Stimulated activated naive CD8-positive, alpha-beta T cell treated with anti-CD3 and anti-CD28 coated beads, Interleukin-15, Interleukin-2, amounts not matched to agents 100 ng/mL and 50 ng/mL, for 24 hours (primary cell): ENCODE results near the gene ATXN7L1.

Experiments
- H3K27ac Mint-ChIP-seq: one replicate; pipeline ENCODE4 v1.8.0; 2021; ENCODE audit warnings: mild to moderate bottlenecking, mixed read lengths
- H3K27me3 Mint-ChIP-seq: one replicate; pipeline ENCODE4 v1.8.0; 2021; ENCODE audit warnings: mixed read lengths
- H3K36me3 Mint-ChIP-seq: one replicate; pipeline ENCODE4 v1.8.0; 2021; ENCODE audit warnings: low read depth, mixed read lengths
- H3K4me1 Mint-ChIP-seq: one replicate; pipeline ENCODE4 v1.8.0; 2021; ENCODE audit warnings: low read depth, mixed read lengths
- H3K4me3 Mint-ChIP-seq: one replicate; pipeline ENCODE4 v1.8.0; 2021; ENCODE audit warnings: mild to moderate bottlenecking, mixed read lengths
- H3K9me3 Mint-ChIP-seq: one replicate; pipeline ENCODE4 v1.8.0; 2021; ENCODE audit warnings: mixed read lengths

The ATXN7L1 gene

GRCh38 chr7:105759670-105760550 lies 116.5 kb downstream of the ATXN7L1 start:
- Mint-ChIP-seq H3K36me3 (no peaks in the 10 kb centered on the region), H3K27me3 (no peaks in the 10 kb centered on the region), H3K27ac (no peak overlapping the region), H3K4me3 (no peak overlapping the region), H3K9me3 (no peaks in the 10 kb centered on the region), H3K4me1 (peaks cover 25% of the 10 kb centered on the region)

DNA sequence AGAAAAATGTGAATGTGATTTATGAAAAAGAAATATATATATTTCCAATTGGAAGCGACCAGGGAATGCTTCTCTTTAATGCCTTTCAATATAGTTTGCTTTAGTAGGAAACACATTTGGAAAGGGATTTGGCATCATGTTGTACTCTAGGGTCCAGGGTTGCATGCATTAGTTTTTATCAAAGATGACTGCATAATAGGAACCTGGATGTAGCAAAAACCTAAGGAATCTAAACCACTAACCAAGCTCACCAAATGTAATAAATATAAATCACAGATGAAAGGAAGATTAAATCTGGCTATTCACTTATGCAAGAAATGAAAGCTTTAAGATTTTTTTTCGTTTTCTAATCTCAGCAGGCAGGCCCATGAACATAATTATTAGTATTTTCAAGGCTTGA lies 120.0 kb downstream of the ATXN7L1 start:
- H3K36me3 Mint-ChIP-seq = no peaks in the 10 kb centered on the region
- peaks cover 23% of the 10 kb centered on the region for H3K4me1 Mint-ChIP-seq
- no peak overlapping the region for H3K4me3 Mint-ChIP-seq
- H3K9me3 Mint-ChIP-seq = no peaks in the 10 kb centered on the region
- H3K27ac Mint-ChIP-seq = no peak overlapping the region
- H3K27me3 Mint-ChIP-seq = no peaks in the 10 kb centered on the region

- no peaks in the 10 kb centered on the region for H3K27me3 Mint-ChIP-seq
Measured at GRCh38 chr7:105752671-105753275, 123.6 kb downstream of the ATXN7L1 start.

GRCh38 chr7:105751054-105751453 lies 125.3 kb downstream of the ATXN7L1 start:
- Mint-ChIP-seq H3K4me1 (no peaks in the 10 kb centered on the region), H3K36me3 (peaks cover 4% of the 10 kb centered on the region), H3K4me3 (no peak overlapping the region), H3K27ac (no peak overlapping the region), H3K27me3 (no peaks in the 10 kb centered on the region), H3K9me3 (no peaks in the 10 kb centered on the region)

More at GRCh38 chr7:105752671-105753275, 123.6 kb downstream of the ATXN7L1 start:
- Mint-ChIP-seq H3K9me3 (no peaks in the 10 kb centered on the region), H3K4me3 (no peak overlapping the region), H3K27ac (no peak overlapping the region), H3K4me1 (no peaks in the 10 kb centered on the region), H3K36me3 (peaks cover 4% of the 10 kb centered on the region)

- H3K4me1 Mint-ChIP-seq = peaks cover 2% of the 10 kb centered on the region
- H3K9me3 Mint-ChIP-seq = no peaks in the 10 kb centered on the region
- H3K36me3 Mint-ChIP-seq = peaks cover 4% of the 10 kb centered on the region
- no peaks in the 10 kb centered on the region for H3K27me3 Mint-ChIP-seq
- no peak overlapping the region for H3K27ac Mint-ChIP-seq
- H3K4me3 Mint-ChIP-seq = no peak overlapping the region
Measured at GRCh38 chr7:105748701-105749100, 127.7 kb downstream of the ATXN7L1 start.

DNA sequence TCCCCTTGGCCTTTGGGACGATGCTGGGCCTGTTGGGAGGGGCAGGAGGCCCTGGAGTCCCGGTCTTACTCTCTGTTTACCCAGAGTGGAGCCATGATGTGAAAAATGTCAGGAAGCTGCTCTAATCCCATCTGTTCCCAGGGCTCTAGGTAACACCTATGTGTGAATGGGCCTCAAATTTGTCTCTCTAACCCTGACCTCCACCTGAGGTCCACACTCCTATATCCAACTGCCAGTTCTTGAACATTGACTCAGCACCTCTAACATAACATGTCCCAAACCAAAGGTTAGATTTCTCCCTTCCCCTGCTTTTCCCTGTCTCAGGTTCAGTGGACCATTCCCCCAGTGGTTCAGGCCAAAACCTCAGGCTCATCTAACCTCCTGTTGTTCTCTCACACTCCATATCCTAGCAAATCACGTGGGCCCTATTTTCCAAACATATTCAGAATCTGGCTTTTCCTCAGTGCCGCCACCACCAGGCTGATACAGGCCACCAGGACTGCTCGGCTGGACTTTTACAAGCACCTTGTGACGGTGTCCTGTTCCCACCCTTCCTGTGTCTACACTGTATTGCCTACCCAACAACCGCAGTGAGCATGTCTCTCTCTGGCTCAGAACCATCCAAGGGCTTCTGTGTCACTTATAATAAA lies 130.6 kb downstream of the ATXN7L1 start:
- Mint-ChIP-seq H3K9me3 (no peaks in the 10 kb centered on the region), H3K4me1 (peaks cover 11% of the 10 kb centered on the region), H3K27ac (no peak overlapping the region), H3K4me3 (no peak overlapping the region), H3K27me3 (no peaks in the 10 kb centered on the region), H3K36me3 (peaks cover 2% of the 10 kb centered on the region)

- Mint-ChIP-seq H3K27ac (no peak overlapping the region), H3K27me3 (no peaks in the 10 kb centered on the region)
Measured at GRCh38 chr7:105744258-105744657, 132.1 kb downstream of the ATXN7L1 start.

GRCh38 chr7:105743351-105744090 lies 132.9 kb downstream of the ATXN7L1 start:
- H3K27me3 Mint-ChIP-seq = no peaks in the 10 kb centered on the region
- H3K4me3 Mint-ChIP-seq = no peak overlapping the region
- peaks cover 11% of the 10 kb centered on the region for H3K4me1 Mint-ChIP-seq
- H3K9me3 Mint-ChIP-seq = no peaks in the 10 kb centered on the region
- no peaks in the 10 kb centered on the region for H3K36me3 Mint-ChIP-seq
- no peak overlapping the region for H3K27ac Mint-ChIP-seq

More at GRCh38 chr7:105744258-105744657, 132.1 kb downstream of the ATXN7L1 start:
- H3K9me3 Mint-ChIP-seq = no peaks in the 10 kb centered on the region
- no peaks in the 10 kb centered on the region for H3K36me3 Mint-ChIP-seq
- peaks cover 11% of the 10 kb centered on the region for H3K4me1 Mint-ChIP-seq
- H3K4me3 Mint-ChIP-seq = no peak overlapping the region

- H3K4me3 Mint-ChIP-seq = no peak overlapping the region
- no peak overlapping the region for H3K27ac Mint-ChIP-seq
- H3K36me3 Mint-ChIP-seq = no peaks in the 10 kb centered on the region
- H3K4me1 Mint-ChIP-seq = peaks cover 11% of the 10 kb centered on the region
- H3K27me3 Mint-ChIP-seq = no peaks in the 10 kb centered on the region
- H3K9me3 Mint-ChIP-seq = no peaks in the 10 kb centered on the region
Measured at GRCh38 chr7:105742787-105743186, 133.6 kb downstream of the ATXN7L1 start.

GRCh38 chr7:105741982-105742381 lies 134.4 kb downstream of the ATXN7L1 start:
- H3K4me1 Mint-ChIP-seq = peaks cover 11% of the 10 kb centered on the region
- H3K36me3 Mint-ChIP-seq = no peaks in the 10 kb centered on the region
- no peak overlapping the region for H3K4me3 Mint-ChIP-seq
- H3K27ac Mint-ChIP-seq = no peak overlapping the region
- no peaks in the 10 kb centered on the region for H3K27me3 Mint-ChIP-seq
- no peaks in the 10 kb centered on the region for H3K9me3 Mint-ChIP-seq

DNA sequence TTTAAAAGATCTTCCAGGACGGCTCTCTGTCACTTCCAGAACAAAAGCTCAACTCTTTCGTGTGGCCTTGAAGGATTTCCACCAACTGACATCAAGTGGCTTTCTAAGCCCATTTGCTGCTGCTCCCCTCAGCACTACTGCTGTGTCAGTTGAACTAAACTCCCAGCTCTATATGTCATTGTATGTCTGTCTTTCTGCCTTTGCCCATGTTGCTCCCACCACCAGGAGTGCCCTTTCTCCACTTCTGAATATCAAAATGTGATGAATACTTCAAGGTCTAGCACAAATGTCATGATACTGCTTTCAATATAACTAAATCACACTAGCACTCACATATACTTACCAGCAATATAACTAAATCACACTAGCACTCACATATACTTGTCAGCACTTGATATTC lies 138.3 kb downstream of the ATXN7L1 start:
- H3K27me3 Mint-ChIP-seq = no peaks in the 10 kb centered on the region
- peaks cover 7% of the 10 kb centered on the region for H3K4me1 Mint-ChIP-seq
- H3K27ac Mint-ChIP-seq = no peak overlapping the region
- peaks cover 3% of the 10 kb centered on the region for H3K9me3 Mint-ChIP-seq
- no peaks in the 10 kb centered on the region for H3K36me3 Mint-ChIP-seq
- H3K4me3 Mint-ChIP-seq = no peak overlapping the region

GRCh38 chr7:105734233-105734632 lies 142.2 kb downstream of the ATXN7L1 start:
- H3K4me1 Mint-ChIP-seq = no peaks in the 10 kb centered on the region
- no peaks in the 10 kb centered on the region for H3K36me3 Mint-ChIP-seq
- no peak overlapping the region for H3K27ac Mint-ChIP-seq
- peaks cover 3% of the 10 kb centered on the region for H3K9me3 Mint-ChIP-seq
- no peaks in the 10 kb centered on the region for H3K27me3 Mint-ChIP-seq
- no peak overlapping the region for H3K4me3 Mint-ChIP-seq

DNA sequence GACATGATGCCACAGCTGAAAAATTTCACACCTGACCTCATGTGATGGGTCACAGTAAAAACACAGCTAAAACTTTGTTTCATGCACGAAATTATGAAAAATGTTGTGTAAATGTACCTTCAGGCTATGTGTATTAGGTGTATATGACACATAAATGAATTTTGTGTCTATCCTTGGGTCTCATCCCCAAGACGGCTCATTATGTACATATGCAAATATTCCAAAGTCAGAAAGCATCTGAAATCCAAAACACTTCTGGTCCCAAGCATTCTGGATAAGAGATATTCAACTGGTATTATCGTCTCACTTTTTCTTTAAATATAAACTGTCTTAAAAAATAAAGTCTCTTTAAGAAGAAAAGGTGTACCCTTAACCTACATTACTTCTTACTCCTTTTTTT lies 145.4 kb downstream of the ATXN7L1 start:
- Mint-ChIP-seq H3K9me3 (peaks cover 3% of the 10 kb centered on the region), H3K4me1 (no peaks in the 10 kb centered on the region), H3K4me3 (no peak overlapping the region), H3K27me3 (no peaks in the 10 kb centered on the region), H3K36me3 (no peaks in the 10 kb centered on the region), H3K27ac (no peak overlapping the region)

GRCh38 chr7:105728028-105728427 lies 148.4 kb downstream of the ATXN7L1 start:
- H3K4me1 Mint-ChIP-seq = no peaks in the 10 kb centered on the region
- H3K9me3 Mint-ChIP-seq = no peaks in the 10 kb centered on the region
- no peaks in the 10 kb centered on the region for H3K36me3 Mint-ChIP-seq
- no peaks in the 10 kb centered on the region for H3K27me3 Mint-ChIP-seq
- H3K4me3 Mint-ChIP-seq = no peak overlapping the region
- H3K27ac Mint-ChIP-seq = no peak overlapping the region

GRCh38 chr7:105724688-105725087 lies 151.7 kb downstream of the ATXN7L1 start:
- H3K9me3 Mint-ChIP-seq = no peaks in the 10 kb centered on the region
- H3K27me3 Mint-ChIP-seq = no peaks in the 10 kb centered on the region
- H3K36me3 Mint-ChIP-seq = no peaks in the 10 kb centered on the region
- no peaks in the 10 kb centered on the region for H3K4me1 Mint-ChIP-seq
- no peak overlapping the region for H3K4me3 Mint-ChIP-seq
- H3K27ac Mint-ChIP-seq = no peak overlapping the region
